ENCODE results near the gene TUBB2B. TPM values are rescaled to one million over a fixed set of nuclear protein-coding genes. Genes with fewer than 3 reads are reported as not detected.

TUBB2B gene
- total and polyA plus RNA-seq, 4 experiments from 2014 or later = 0.22 to 0.32 TPM; not detected in 2

- peaks cover 0 to 4% (median 0%) of the 10 kb centered on the region in 8 donors for H3K9me3 Mint-ChIP-seq
- H3K9me3 ChIP-seq (ENCODE audit: control insufficient read depth in 1 of 2, low read length in 2 of 2) = no peaks in the 10 kb centered on the region
- H3K27ac ChIP-seq (ENCODE audit: low read depth, low read length) = no peak overlapping the region
- no peaks in the 10 kb centered on the region for H3K36me3 Mint-ChIP-seq
- H3K4me1 Mint-ChIP-seq = peaks cover 0 to 1% (median under 1%) of the 10 kb centered on the region in 4 donors
- no peak for DNase-seq
- H3K27me3 ChIP-seq (ENCODE audit: insufficient read depth, low read length) = peaks cover 4% of the 10 kb centered on the region
- H3K4me3 ChIP-seq (ENCODE audit: low read length in 2 of 2) = no peak overlapping the region
- H3K36me3 ChIP-seq (ENCODE audit: insufficient read depth, low read length) = no peaks in the 10 kb centered on the region
- CTCF ChIA-PET (ENCODE audit: partially characterized antibody) = interaction anchor here (0.5 to 0.8 kb wide), 3 partner anchors 12 to 89 kb away, joined by 3 to 4 read pairs (median 4); no protein-coding TSS in a partner anchor
- intact Hi-C loops (cut with micrococcal nuclease) = no loop called here
- POLR2A ChIA-PET (ENCODE audit: partially characterized antibody) = no interaction called here
- peak overlapping the region in 1 of 8 donors; percentile 38 for H3K4me3 Mint-ChIP-seq
- peaks cover 17 to 30% of the 10 kb centered on the region in 2 donors for H3K27me3 Mint-ChIP-seq
- no peak overlapping the region for H3K27ac Mint-ChIP-seq
- H3K4me1 ChIP-seq (ENCODE audit: insufficient read depth, low read length) = no peaks in the 10 kb centered on the region
Measured at GRCh38 chr6:3214898-3215297, 12.6 kb downstream of the TUBB2B start.

DNA sequence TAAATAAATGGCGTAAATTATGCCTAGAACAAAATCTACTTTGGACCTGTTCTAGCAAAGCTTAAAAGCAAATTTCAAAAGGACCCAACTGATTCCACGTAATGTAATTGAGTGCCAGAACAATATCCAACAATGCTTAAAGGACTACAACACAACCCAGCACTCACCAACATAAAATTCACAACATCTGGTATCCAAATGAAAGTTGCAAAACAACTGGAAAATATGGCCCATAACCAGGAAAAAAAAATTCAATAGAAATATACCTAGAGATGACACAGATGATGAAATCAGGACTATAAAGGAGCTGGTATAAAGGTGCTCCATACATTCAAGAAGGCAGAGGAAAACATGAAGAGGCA is 14.1 kb downstream of the TUBB2B start:
- ChIA-PET CTCF (ENCODE audit: partially characterized antibody) (no interaction called here), POLR2A (ENCODE audit: partially characterized antibody) (no interaction called here)
- Histone ChIP-seq H3K36me3 (ENCODE audit: insufficient read depth, low read length) (no peaks in the 10 kb centered on the region), H3K9me3 (ENCODE audit: control insufficient read depth in 1 of 2, low read length in 2 of 2) (no peaks in the 10 kb centered on the region), H3K27ac (ENCODE audit: low read depth, low read length) (no peak overlapping the region), H3K4me1 (ENCODE audit: insufficient read depth, low read length) (peaks cover 9% of the 10 kb centered on the region), H3K4me3 (ENCODE audit: low read length in 2 of 2) (no peak overlapping the region), H3K27me3 (ENCODE audit: insufficient read depth, low read length) (peaks cover 4% of the 10 kb centered on the region)
- DNase-seq = no peak
- peaks cover 0 to 4% (median 0%) of the 10 kb centered on the region in 8 donors for H3K9me3 Mint-ChIP-seq
- peaks cover 9 to 17% (median 14%) of the 10 kb centered on the region in 4 donors for H3K4me1 Mint-ChIP-seq
- intact Hi-C loops (cut with micrococcal nuclease) = no loop called here
- no peak overlapping the region for H3K27ac Mint-ChIP-seq
- H3K36me3 Mint-ChIP-seq = no peaks in the 10 kb centered on the region
- peaks cover 15 to 24% of the 10 kb centered on the region in 2 donors for H3K27me3 Mint-ChIP-seq
- no peak overlapping the region for H3K4me3 Mint-ChIP-seq

DNA sequence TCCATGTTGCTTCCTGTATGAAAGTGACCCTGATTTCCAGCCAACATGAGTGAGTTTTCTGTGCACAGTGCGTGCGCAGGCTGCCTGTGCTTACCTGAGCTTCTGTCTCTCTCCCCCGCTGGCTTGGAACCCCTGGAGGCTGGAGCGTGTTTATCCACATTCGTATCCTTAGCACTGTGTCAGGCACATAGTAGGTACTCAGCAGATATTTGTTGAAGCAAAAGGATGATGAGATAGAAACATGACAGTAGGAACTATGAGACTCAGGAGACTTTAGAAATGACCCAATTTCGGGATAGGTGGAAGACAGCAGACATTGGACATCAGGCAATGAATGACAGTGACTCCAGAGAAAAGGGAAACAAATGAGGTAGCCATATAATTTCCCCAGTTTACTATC is 15.2 kb downstream of the TUBB2B start:
- H3K9me3 ChIP-seq (ENCODE audit: control insufficient read depth in 1 of 2, low read length in 2 of 2) = no peaks in the 10 kb centered on the region
- no peak overlapping the region for H3K27ac ChIP-seq (ENCODE audit: low read depth, low read length)
- no peak for DNase-seq
- Mint-ChIP-seq H3K27ac (no peak overlapping the region), H3K4me1 (peaks cover 9 to 17% (median 14%) of the 10 kb centered on the region in 4 donors), H3K27me3 (peaks cover 8 to 15% of the 10 kb centered on the region in 2 donors), H3K4me3 (no peak overlapping the region), H3K9me3 (peaks cover 0 to 4% (median 0%) of the 10 kb centered on the region in 8 donors), H3K36me3 (no peaks in the 10 kb centered on the region)
- intact Hi-C loops (cut with micrococcal nuclease) = no loop called here
- H3K36me3 ChIP-seq (ENCODE audit: insufficient read depth, low read length) = no peaks in the 10 kb centered on the region
- ChIA-PET POLR2A (ENCODE audit: partially characterized antibody) (no interaction called here), CTCF (ENCODE audit: partially characterized antibody) (no interaction called here)
- H3K4me3 ChIP-seq (ENCODE audit: low read length in 2 of 2) = no peak overlapping the region
- peaks cover 9% of the 10 kb centered on the region for H3K4me1 ChIP-seq (ENCODE audit: insufficient read depth, low read length)
- H3K27me3 ChIP-seq (ENCODE audit: insufficient read depth, low read length) = no peaks in the 10 kb centered on the region

- intact Hi-C loops (cut with micrococcal nuclease) = no loop called here
- no peaks in the 10 kb centered on the region for H3K36me3 Mint-ChIP-seq
- Histone ChIP-seq H3K4me3 (ENCODE audit: low read length in 2 of 2) (no peak overlapping the region), H3K27ac (ENCODE audit: low read depth, low read length) (no peak overlapping the region), H3K9me3 (ENCODE audit: control insufficient read depth in 1 of 2, low read length in 2 of 2) (no peaks in the 10 kb centered on the region), H3K27me3 (ENCODE audit: insufficient read depth, low read length) (no peaks in the 10 kb centered on the region), H3K36me3 (ENCODE audit: insufficient read depth, low read length) (no peaks in the 10 kb centered on the region), H3K4me1 (ENCODE audit: insufficient read depth, low read length) (peaks cover 9% of the 10 kb centered on the region)
- no peak for DNase-seq
- POLR2A ChIA-PET (ENCODE audit: partially characterized antibody) = no interaction called here
- no peak overlapping the region for H3K27ac Mint-ChIP-seq
- peaks cover 0 to 4% (median 0%) of the 10 kb centered on the region in 8 donors for H3K9me3 Mint-ChIP-seq
- peaks cover 9 to 17% (median 14%) of the 10 kb centered on the region in 4 donors for H3K4me1 Mint-ChIP-seq
- H3K27me3 Mint-ChIP-seq = peaks cover 8 to 15% of the 10 kb centered on the region in 2 donors
- no peak overlapping the region for H3K4me3 Mint-ChIP-seq
- CTCF ChIA-PET (ENCODE audit: partially characterized antibody) = no interaction called here
Measured at GRCh38 chr6:3211681-3212080, 15.8 kb downstream of the TUBB2B start.

GRCh38 chr6:3210024-3210610 is 17.3 kb downstream of the TUBB2B start:
- POLR2A ChIA-PET (ENCODE audit: partially characterized antibody) = interaction anchor here (1.7 kb wide), 1 partner anchor 53 kb away, joined by 8 read pairs; the partner anchor contains the start of gene TUBB2A
- Histone ChIP-seq H3K4me3 (ENCODE audit: low read length in 2 of 2) (no peak overlapping the region), H3K4me1 (ENCODE audit: insufficient read depth, low read length) (peaks cover 9% of the 10 kb centered on the region), H3K27me3 (ENCODE audit: insufficient read depth, low read length) (no peaks in the 10 kb centered on the region), H3K27ac (ENCODE audit: low read depth, low read length) (no peak overlapping the region), H3K36me3 (ENCODE audit: insufficient read depth, low read length) (no peaks in the 10 kb centered on the region), H3K9me3 (ENCODE audit: control insufficient read depth in 1 of 2, low read length in 2 of 2) (no peaks in the 10 kb centered on the region)
- Mint-ChIP-seq H3K9me3 (no peaks in the 10 kb centered on the region), H3K27ac (peak overlapping the region in 2 of 7 donors; percentile 24 to 52), H3K36me3 (no peaks in the 10 kb centered on the region), H3K4me3 (no peak overlapping the region), H3K4me1 (peaks cover 9 to 17% (median 14%) of the 10 kb centered on the region in 4 donors), H3K27me3 (peaks cover 7% of the 10 kb centered on the region in 2 donors)
- CTCF ChIA-PET (ENCODE audit: partially characterized antibody) = interaction anchor here (1.3 to 1.5 kb wide), 3 partner anchors 26 to 83 kb away, joined by 3 to 4 read pairs (median 3); partner anchors contain the start of gene TUBB2A
- intact Hi-C loops (cut with micrococcal nuclease) = no loop called here
- no peak for DNase-seq

GRCh38 chr6:3209114-3210023 is 18.1 kb downstream of the TUBB2B start:
- Mint-ChIP-seq H3K36me3 (no peaks in the 10 kb centered on the region), H3K4me3 (peak overlapping the region in 7 of 8 donors; percentile 18 to 79 (median 57)), H3K27ac (peak overlapping the region in 3 of 7 donors; percentile 50 to 58 (median 52)), H3K27me3 (peaks cover 8 to 10% of the 10 kb centered on the region in 2 donors), H3K9me3 (peaks cover 0 to 5% (median 0%) of the 10 kb centered on the region in 8 donors), H3K4me1 (peaks cover 9 to 17% (median 14%) of the 10 kb centered on the region in 4 donors)
- Histone ChIP-seq H3K4me3 (ENCODE audit: low read length in 2 of 2) (no peak overlapping the region), H3K27ac (ENCODE audit: low read depth, low read length) (no peak overlapping the region), H3K36me3 (ENCODE audit: insufficient read depth, low read length) (no peaks in the 10 kb centered on the region), H3K4me1 (ENCODE audit: insufficient read depth, low read length) (peaks cover 9% of the 10 kb centered on the region), H3K9me3 (ENCODE audit: control insufficient read depth in 1 of 2, low read length in 2 of 2) (no peaks in the 10 kb centered on the region), H3K27me3 (ENCODE audit: insufficient read depth, low read length) (no peaks in the 10 kb centered on the region)
- ChIA-PET POLR2A (ENCODE audit: partially characterized antibody) (interaction anchor here (1.1 to 1.7 kb wide), 3 partner anchors 47 to 52 kb away, joined by 4 to 8 read pairs (median 6); partner anchors contain the start of gene TUBB2A), CTCF (ENCODE audit: partially characterized antibody) (interaction anchor here (1.3 to 1.8 kb wide), 4 partner anchors 25 to 83 kb away, joined by 3 to 7 read pairs (median 4); partner anchors contain the start of gene TUBB2A)
- peak in 1 of 5 donors; percentile 11 for DNase-seq
- intact Hi-C loops (cut with micrococcal nuclease) = no loop called here

DNA sequence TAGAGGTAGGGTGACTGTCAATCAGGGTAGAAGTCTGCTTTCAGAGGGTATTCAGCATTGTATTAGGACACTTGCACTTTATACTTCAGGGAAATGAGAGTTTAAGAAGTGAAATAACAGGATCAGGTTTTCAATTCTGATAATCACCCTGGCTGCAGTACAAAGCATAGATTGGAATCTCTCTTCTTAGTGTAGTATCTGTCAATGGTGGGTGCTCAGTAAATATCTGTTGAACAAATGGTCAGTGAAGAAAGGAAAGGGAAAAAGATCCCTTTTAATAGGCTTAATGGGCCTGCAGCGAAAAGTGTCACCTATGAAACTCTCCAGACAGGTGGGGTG is 18.7 kb downstream of the TUBB2B start:
- H3K9me3 Mint-ChIP-seq = peaks cover 0 to 8% (median 0%) of the 10 kb centered on the region in 8 donors
- H3K36me3 Mint-ChIP-seq = no peaks in the 10 kb centered on the region
- peaks cover 7 to 10% of the 10 kb centered on the region in 2 donors for H3K27me3 Mint-ChIP-seq
- no peak overlapping the region for H3K27ac ChIP-seq (ENCODE audit: low read depth, low read length)
- no peaks in the 10 kb centered on the region for H3K9me3 ChIP-seq (ENCODE audit: control insufficient read depth in 1 of 2, low read length in 2 of 2)
- no peak for DNase-seq
- no peaks in the 10 kb centered on the region for H3K27me3 ChIP-seq (ENCODE audit: insufficient read depth, low read length)
- peaks cover 9% of the 10 kb centered on the region for H3K4me1 ChIP-seq (ENCODE audit: insufficient read depth, low read length)
- no peaks in the 10 kb centered on the region for H3K36me3 ChIP-seq (ENCODE audit: insufficient read depth, low read length)
- CTCF ChIA-PET (ENCODE audit: partially characterized antibody) = interaction anchor here (1.3 to 1.8 kb wide), 3 partner anchors 25 to 52 kb away, joined by 3 to 7 read pairs (median 4); partner anchors contain the start of gene TUBB2A
- intact Hi-C loops (cut with micrococcal nuclease) = no loop called here
- POLR2A ChIA-PET (ENCODE audit: partially characterized antibody) = interaction anchor here (1.1 to 1.7 kb wide), 3 partner anchors 46 to 51 kb away, joined by 4 to 8 read pairs (median 6); partner anchors contain the start of gene TUBB2A
- no peak overlapping the region for H3K4me3 ChIP-seq (ENCODE audit: low read length in 2 of 2)
- peak overlapping the region in 2 of 7 donors; percentile 7 to 50 for H3K27ac Mint-ChIP-seq
- peak overlapping the region in 5 of 8 donors; percentile 12 to 76 (median 57) for H3K4me3 Mint-ChIP-seq
- peaks cover 9 to 17% (median 14%) of the 10 kb centered on the region in 4 donors for H3K4me1 Mint-ChIP-seq

Measured in CD4-positive, alpha-beta memory T cell (primary cell).